Subcutaneous adipose tissue (tissue), 4 donors: ENCODE data around the gene ARMC6. TPM values are rescaled to one million over a fixed set of nuclear protein-coding genes. Genes with fewer than 3 reads are reported as not detected.

Experiments used
- total RNA-seq, 4 donors: library from RNA; depleted of rRNA; stranded (reverse); fragments of >200 nt; gene quantifications; one replicate each; pipeline ENCODE4 v1.1.0, GENCODE V29; 2016
- TF ChIP-seq, protein P1 (sequence below): fragments of 450-650 bp; IDR thresholded peaks from one replicate; pipeline ENCODE4 v1.5.1; 2016; ENCODE audit warnings: low read depth, mild to moderate bottlenecking, control low read depth, antibody characterized with exemption, moderate library complexity

The ARMC6 gene
- total RNA-seq, 4 donors from 2014 or later = 12.6 to 28.2 (median 18.6) TPM

GRCh38 chr19:19098084-19098702, 64.8 kb downstream of the ARMC6 start:
- TF ChIP-seq, protein P1, sequence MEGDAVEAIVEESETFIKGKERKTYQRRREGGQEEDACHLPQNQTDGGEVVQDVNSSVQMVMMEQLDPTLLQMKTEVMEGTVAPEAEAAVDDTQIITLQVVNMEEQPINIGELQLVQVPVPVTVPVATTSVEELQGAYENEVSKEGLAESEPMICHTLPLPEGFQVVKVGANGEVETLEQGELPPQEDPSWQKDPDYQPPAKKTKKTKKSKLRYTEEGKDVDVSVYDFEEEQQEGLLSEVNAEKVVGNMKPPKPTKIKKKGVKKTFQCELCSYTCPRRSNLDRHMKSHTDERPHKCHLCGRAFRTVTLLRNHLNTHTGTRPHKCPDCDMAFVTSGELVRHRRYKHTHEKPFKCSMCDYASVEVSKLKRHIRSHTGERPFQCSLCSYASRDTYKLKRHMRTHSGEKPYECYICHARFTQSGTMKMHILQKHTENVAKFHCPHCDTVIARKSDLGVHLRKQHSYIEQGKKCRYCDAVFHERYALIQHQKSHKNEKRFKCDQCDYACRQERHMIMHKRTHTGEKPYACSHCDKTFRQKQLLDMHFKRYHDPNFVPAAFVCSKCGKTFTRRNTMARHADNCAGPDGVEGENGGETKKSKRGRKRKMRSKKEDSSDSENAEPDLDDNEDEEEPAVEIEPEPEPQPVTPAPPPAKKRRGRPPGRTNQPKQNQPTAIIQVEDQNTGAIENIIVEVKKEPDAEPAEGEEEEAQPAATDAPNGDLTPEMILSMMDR = no peak

- TF ChIP-seq, protein P1 = no peak
Measured at GRCh38 chr19:19098703-19099632, 65.6 kb downstream of the ARMC6 start.

GRCh38 chr19:19101540-19101939, 68.1 kb downstream of the ARMC6 start:
- TF ChIP-seq, protein P1 = no peak

DNA sequence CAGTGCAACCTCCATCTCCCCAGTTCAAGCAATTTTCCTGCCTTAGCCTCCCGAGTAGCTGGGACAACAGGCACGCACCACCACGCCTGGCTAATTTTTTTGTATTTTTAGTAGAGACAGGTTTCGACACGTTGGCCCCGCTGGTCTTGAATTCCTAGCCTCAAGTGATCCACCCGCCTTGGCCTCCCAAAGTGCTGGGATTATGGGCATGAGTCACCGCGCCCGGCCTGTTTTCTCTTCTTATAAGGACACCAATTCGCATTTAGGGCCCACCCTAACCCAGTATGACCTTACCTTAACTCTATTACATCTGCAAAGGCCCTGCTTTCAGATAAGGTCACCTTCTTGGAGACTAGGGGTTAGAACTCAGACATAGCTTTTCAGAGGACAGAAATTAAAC, 69.8 kb downstream of the ARMC6 start:
- TF ChIP-seq, protein P1 = no peak

DNA sequence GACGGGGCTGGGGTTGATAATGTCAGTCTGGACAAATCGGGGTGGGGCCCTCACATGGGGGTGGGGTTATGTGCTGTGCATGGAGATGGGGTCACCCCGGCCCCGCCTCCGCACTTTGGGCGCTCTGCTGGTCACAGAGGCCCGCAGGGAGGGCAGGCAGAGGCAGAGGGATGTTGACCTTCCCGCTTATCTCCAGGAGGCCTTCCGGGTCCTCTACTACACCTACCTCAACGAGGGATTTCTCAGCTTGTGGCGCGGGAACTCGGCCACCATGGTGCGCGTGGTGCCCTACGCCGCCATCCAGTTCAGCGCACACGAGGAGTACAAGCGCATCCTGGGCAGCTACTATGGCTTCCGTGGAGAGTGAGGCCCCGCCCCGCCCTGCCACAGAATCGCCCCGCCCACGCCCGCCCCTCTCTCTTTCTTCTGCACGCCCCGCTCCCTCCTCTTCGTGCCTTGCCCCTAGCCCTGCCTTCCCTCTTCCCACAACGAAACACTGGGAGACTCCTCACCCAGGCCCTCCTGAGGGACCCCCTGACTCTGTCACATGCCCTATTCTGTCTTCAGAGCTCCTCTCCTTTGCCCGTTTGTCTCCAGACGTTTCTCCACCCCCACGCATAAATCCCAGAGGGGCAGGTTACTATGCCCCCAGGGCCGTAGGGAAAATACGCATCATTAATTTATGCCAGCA, 72.1 kb downstream of the ARMC6 start:
- TF ChIP-seq, protein P1 = no peak

- TF ChIP-seq, protein P1 = no peak
Measured at GRCh38 chr19:19106056-19106551, 72.7 kb downstream of the ARMC6 start.

- TF ChIP-seq, protein P1 = no peak
Measured at GRCh38 chr19:19107654-19108053, 74.3 kb downstream of the ARMC6 start.
